ENCODE data around the gene TTC4.

DNA sequence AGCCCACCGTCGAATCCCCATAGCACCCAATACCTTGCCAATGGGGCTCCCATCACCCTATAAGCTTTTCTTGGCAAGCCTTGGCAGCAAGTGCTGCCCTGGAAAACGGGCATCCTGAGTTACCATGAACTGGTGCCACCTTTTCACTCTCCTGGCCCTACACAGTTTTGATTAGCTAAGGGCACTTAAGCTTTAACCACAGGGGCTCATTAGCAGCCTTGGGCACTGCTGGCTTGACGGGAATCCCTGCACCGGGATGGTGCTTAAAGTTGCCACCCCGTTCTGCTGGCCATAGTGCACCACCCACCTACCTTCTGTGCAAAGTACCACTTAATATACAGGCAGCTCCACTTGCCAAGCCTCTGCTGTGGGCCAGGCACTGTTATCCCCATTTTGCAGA, 34.9 kb downstream of the TTC4 start:
- TF ChIP-seq EZH2 (IDR thresholded peaks at IDR 0.05; ENCODE audit: borderline replicate concordance, low read length) (no peak), CTCF (conservative IDR thresholded peaks at IDR 0.05 in 1 of 2, IDR thresholded peaks at IDR 0.05 in 1 of 2; ENCODE audit: extremely low read depth in 1 of 2, insufficient read depth in 1 of 2, low read depth in 1 of 2, low read length in 2 of 2) (no peak)
